ENCODE results near the gene ATP8A2.

- TF ChIP-seq CTCF (conservative IDR thresholded peaks at IDR 0.05) (no peak), ZFX (IDR thresholded peaks at IDR 0.05) (no peak)
Measured at GRCh38 chr13:25927363-25927762, 555.6 kb downstream of the ATP8A2 start.
